HEK293 (cell line): ENCODE results near the gene FRMD4B.
A peak's percentile ranks its signal among the peaks of the same experiment; 100 is the strongest.

Experiments
- BCL11A ChIP-seq: fragments of 450-650 bp; formaldehyde crosslinking; IDR thresholded peaks from 2 replicates; pipeline ENCODE4 v1.5.1; 2016; ENCODE audit warnings: low read depth, missing biosample characterization, missing genetic modification characterization
- FEZF1 ChIP-seq: fragments of 450-650 bp; formaldehyde crosslinking; IDR thresholded peaks from 2 replicates; pipeline ENCODE4 v1.5.1; 2016; ENCODE audit warnings: missing biosample characterization, missing genetic modification characterization
- KLF1 ChIP-seq: fragments of 450-650 bp; formaldehyde crosslinking; IDR thresholded peaks from 2 replicates; pipeline ENCODE4 v1.5.1; 2016; ENCODE audit warnings: missing biosample characterization, missing genetic modification characterization
- MYNN ChIP-seq: fragments of 450-650 bp; formaldehyde crosslinking; IDR thresholded peaks from 2 replicates; pipeline ENCODE4 v1.5.1; 2016; ENCODE audit warnings: missing biosample characterization, missing genetic modification characterization, borderline replicate concordance
- PBX3 ChIP-seq: sonication (generic); formaldehyde crosslinking; IDR thresholded peaks from 2 replicates; pipeline ENCODE4 v1.8.1; 2022; ENCODE audit warnings: mild to moderate bottlenecking, moderate library complexity, missing genetic modification reagents
- SETDB1 ChIP-seq: IDR thresholded peaks from one replicate; pipeline ENCODE4 v1.6.1; 2017; ENCODE audit warnings: mild to moderate bottlenecking, low read length, moderate library complexity, mixed read lengths; ENCODE audit not compliant: insufficient read length
- TSHZ1 ChIP-seq: fragments of 450-650 bp; formaldehyde crosslinking; IDR thresholded peaks from 2 replicates; pipeline ENCODE4 v1.5.1; 2016; ENCODE audit warnings: missing biosample characterization, missing genetic modification characterization, borderline replicate concordance
- ZBTB10 ChIP-seq: fragments of 450-650 bp; formaldehyde crosslinking; IDR thresholded peaks from 2 replicates; pipeline ENCODE4 v1.5.1; 2016; ENCODE audit warnings: missing biosample characterization, missing genetic modification characterization
- ZBTB20 ChIP-seq: fragments of 450-650 bp; formaldehyde crosslinking; IDR thresholded peaks from 2 replicates; pipeline ENCODE4 v1.5.1; 2016; ENCODE audit warnings: missing biosample characterization, missing genetic modification characterization
- ZEB2 ChIP-seq: fragments of 450-650 bp; formaldehyde crosslinking; IDR thresholded peaks from 2 replicates; pipeline ENCODE4 v1.5.1; 2016; ENCODE audit warnings: missing biosample characterization, missing genetic modification characterization
- ZFHX2 ChIP-seq: fragments of 450-650 bp; formaldehyde crosslinking; conservative IDR thresholded peaks from 2 replicates; pipeline ENCODE4 v1.5.1; 2016; ENCODE audit warnings: missing biosample characterization, missing genetic modification characterization
- ZNF10 ChIP-seq: fragments of 450-650 bp; formaldehyde crosslinking; IDR thresholded peaks from 2 replicates; pipeline ENCODE4 v1.5.1; 2017; ENCODE audit warnings: missing biosample characterization, missing genetic modification characterization
- ZNF121 ChIP-seq: fragments of 450-650 bp; formaldehyde crosslinking; IDR thresholded peaks from 2 replicates; pipeline ENCODE4 v1.5.1; 2016; ENCODE audit warnings: missing biosample characterization, missing genetic modification characterization
- ZNF174 ChIP-seq: fragments of 450-650 bp; formaldehyde crosslinking; IDR thresholded peaks from 2 replicates; pipeline ENCODE4 v1.5.0; 2017; ENCODE audit warnings: missing biosample characterization, mild to moderate bottlenecking, missing genetic modification characterization
- ZNF214 ChIP-seq: fragments of 450-650 bp; formaldehyde crosslinking; IDR thresholded peaks from 2 replicates; pipeline ENCODE4 v1.5.1; 2017; ENCODE audit warnings: missing biosample characterization, mild to moderate bottlenecking, missing genetic modification characterization, borderline replicate concordance
- ZNF266 ChIP-seq: fragments of 450-650 bp; formaldehyde crosslinking; IDR thresholded peaks from 2 replicates; pipeline ENCODE4 v1.5.1; 2016; ENCODE audit warnings: missing biosample characterization, missing genetic modification characterization, low read depth
- ZNF292 ChIP-seq: fragments of 450-650 bp; formaldehyde crosslinking; IDR thresholded peaks from 2 replicates; pipeline ENCODE4 v1.5.1; 2016; ENCODE audit warnings: low read depth, missing biosample characterization, missing genetic modification characterization, borderline replicate concordance
- ZNF311 ChIP-seq: fragments of 450-650 bp; formaldehyde crosslinking; IDR thresholded peaks from 2 replicates; pipeline ENCODE4 v1.5.1; 2017; ENCODE audit warnings: missing biosample characterization, missing genetic modification characterization, borderline replicate concordance
- ZNF426 ChIP-seq: fragments of 450-650 bp; formaldehyde crosslinking; IDR thresholded peaks from 2 replicates; pipeline ENCODE4 v1.5.1; 2017; ENCODE audit warnings: missing biosample characterization, missing genetic modification characterization, mild to moderate bottlenecking, inconsistent platforms, moderate library complexity
- ZNF473 ChIP-seq: fragments of 450-650 bp; formaldehyde crosslinking; IDR thresholded peaks from 2 replicates; pipeline ENCODE4 v1.5.1; 2017; ENCODE audit warnings: missing biosample characterization, missing genetic modification characterization
- ZNF501 ChIP-seq: fragments of 450-650 bp; formaldehyde crosslinking; IDR thresholded peaks from 2 replicates; pipeline ENCODE4 v1.5.1; 2016; ENCODE audit warnings: missing biosample characterization, missing genetic modification characterization
- ZNF549 ChIP-seq: fragments of 450-650 bp; IDR thresholded peaks from 2 replicates; pipeline ENCODE4 v1.5.1; 2018; ENCODE audit warnings: missing biosample characterization, missing genetic modification characterization, mild to moderate bottlenecking, inconsistent platforms, moderate library complexity
- ZNF610 ChIP-seq: fragments of 450-650 bp; formaldehyde crosslinking; IDR thresholded peaks from 2 replicates; pipeline ENCODE4 v1.5.1; 2016; ENCODE audit warnings: missing biosample characterization, missing genetic modification characterization, borderline replicate concordance
- ZNF660 ChIP-seq: fragments of 450-650 bp; IDR thresholded peaks from 2 replicates; pipeline ENCODE4 v1.5.1; 2018; ENCODE audit warnings: missing biosample characterization, mild to moderate bottlenecking, missing genetic modification characterization
- ZNF768 ChIP-seq: fragments of 450-650 bp; formaldehyde crosslinking; IDR thresholded peaks from 2 replicates; pipeline ENCODE4 v1.5.1; 2018; ENCODE audit warnings: missing biosample characterization, mild to moderate bottlenecking, missing genetic modification characterization
- ZSCAN23 ChIP-seq: fragments of 450-650 bp; formaldehyde crosslinking; IDR thresholded peaks from 2 replicates; pipeline ENCODE4 v1.5.1; 2016; ENCODE audit warnings: missing biosample characterization, missing genetic modification characterization
- TF ChIP-seq, protein P1 (sequence below): fragments of 450-650 bp; formaldehyde crosslinking; IDR thresholded peaks from 2 replicates; pipeline ENCODE4 v1.5.1; 2017; ENCODE audit warnings: missing biosample characterization, missing genetic modification characterization
- TF ChIP-seq, protein P2 (sequence below): fragments of 450-650 bp; formaldehyde crosslinking; IDR thresholded peaks from 2 replicates; pipeline ENCODE4 v1.5.1; 2016; ENCODE audit warnings: missing biosample characterization, missing genetic modification characterization, borderline replicate concordance
- TF ChIP-seq, protein P3 (sequence below): fragments of 450-650 bp; formaldehyde crosslinking; IDR thresholded peaks from 2 replicates; pipeline ENCODE4 v1.5.1; 2016; ENCODE audit warnings: missing biosample characterization, missing genetic modification characterization

The FRMD4B gene

GRCh38 chr3:69250014-69250413, 135.9 kb downstream of the FRMD4B start (continued):
- TF ChIP-seq MYNN (tag by site-specific recombination) (peak; percentile 54; the same call in 1 of the 2 replicates), ZBTB20 (tag by site-specific recombination) (no peak), ZNF174 (tag by site-specific recombination) (no peak), ZNF292 (tag by site-specific recombination) (no peak), ZNF501 (tag by site-specific recombination) (peak; percentile 95), ZNF473 (tag by site-specific recombination) (no peak), ZNF214 (no peak), ZSCAN23 (tag by site-specific recombination) (peak; percentile 95), ZNF610 (tag by site-specific recombination) (0 out of 2 replicates have a peak, but pooled peaks have one; percentile 51), FEZF1 (tag by site-specific recombination) (peak; percentile 75), ZNF266 (tag by site-specific recombination) (no peak), ZFHX2 (tag by site-specific recombination) (peak; percentile 26), BCL11A (tag by site-specific recombination) (peak; percentile 80; the same call in 1 of the 2 replicates), TSHZ1 (tag by site-specific recombination) (peak; percentile 90), ZNF10 (no peak; the same call in 1 of the 2 replicates), ZNF549 (tag by site-specific recombination) (no peak), ZNF768 (no peak), ZEB2 (peak; percentile 76), KLF1 (tag by site-specific recombination) (peak; percentile 61), SETDB1 (no peak), ZNF121 (tag by site-specific recombination) (peak; percentile 87), PBX3 (CRISPR knock-in tag) (no peak), ZNF426 (tag by site-specific recombination) (no peak), ZNF660 (peak; percentile 70), ZNF311 (tag by site-specific recombination) (no peak), ZBTB10 (tag by site-specific recombination) (no peak)
- TF ChIP-seq, protein P1, sequence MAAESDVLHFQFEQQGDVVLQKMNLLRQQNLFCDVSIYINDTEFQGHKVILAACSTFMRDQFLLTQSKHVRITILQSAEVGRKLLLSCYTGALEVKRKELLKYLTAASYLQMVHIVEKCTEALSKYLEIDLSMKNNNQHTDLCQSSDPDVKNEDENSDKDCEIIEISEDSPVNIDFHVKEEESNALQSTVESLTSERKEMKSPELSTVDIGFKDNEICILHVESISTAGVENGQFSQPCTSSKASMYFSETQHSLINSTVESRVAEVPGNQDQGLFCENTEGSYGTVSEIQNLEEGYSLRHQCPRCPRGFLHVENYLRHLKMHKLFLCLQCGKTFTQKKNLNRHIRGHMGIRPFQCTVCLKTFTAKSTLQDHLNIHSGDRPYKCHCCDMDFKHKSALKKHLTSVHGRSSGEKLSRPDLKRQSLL: no peak
- TF ChIP-seq, protein P2, sequence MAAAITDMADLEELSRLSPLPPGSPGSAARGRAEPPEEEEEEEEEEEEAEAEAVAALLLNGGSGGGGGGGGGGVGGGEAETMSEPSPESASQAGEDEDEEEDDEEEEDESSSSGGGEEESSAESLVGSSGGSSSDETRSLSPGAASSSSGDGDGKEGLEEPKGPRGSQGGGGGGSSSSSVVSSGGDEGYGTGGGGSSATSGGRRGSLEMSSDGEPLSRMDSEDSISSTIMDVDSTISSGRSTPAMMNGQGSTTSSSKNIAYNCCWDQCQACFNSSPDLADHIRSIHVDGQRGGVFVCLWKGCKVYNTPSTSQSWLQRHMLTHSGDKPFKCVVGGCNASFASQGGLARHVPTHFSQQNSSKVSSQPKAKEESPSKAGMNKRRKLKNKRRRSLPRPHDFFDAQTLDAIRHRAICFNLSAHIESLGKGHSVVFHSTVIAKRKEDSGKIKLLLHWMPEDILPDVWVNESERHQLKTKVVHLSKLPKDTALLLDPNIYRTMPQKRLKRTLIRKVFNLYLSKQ: no peak
- TF ChIP-seq, protein P3, sequence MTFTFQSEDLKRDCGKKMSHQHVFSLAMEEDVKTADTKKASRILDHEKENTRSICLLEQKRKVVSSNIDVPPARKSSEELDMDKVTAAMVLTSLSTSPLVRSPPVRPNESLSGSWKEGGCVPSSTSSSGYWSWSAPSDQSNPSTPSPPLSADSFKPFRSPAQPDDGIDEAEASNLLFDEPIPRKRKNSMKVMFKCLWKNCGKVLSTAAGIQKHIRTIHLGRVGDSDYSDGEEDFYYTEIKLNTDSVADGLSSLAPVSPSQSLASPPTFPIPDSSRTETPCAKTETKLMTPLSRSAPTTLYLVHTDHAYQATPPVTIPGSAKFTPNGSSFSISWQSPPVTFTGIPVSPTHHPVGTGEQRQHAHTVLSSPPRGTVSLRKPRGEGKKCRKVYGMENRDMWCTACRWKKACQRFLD (tag by site-specific recombination): no peak
